T-cell (primary cell): Measurements from ENCODE around the gene MAP3K9. TPM values are rescaled to one million over a fixed set of nuclear protein-coding genes. Genes with fewer than 3 reads are reported as not detected.

ENCODE experiments used
- ATAC-seq, 4 experiments: fragments of 200-7000 bp in 3 of 4; fragments of 150-1000 bp in 1 of 4; cut with Tn5 transposase; replicated peaks in 1 of 4; 1 replicate in 3 of 4; 2 replicates in 1 of 4; pipeline ENCODE4 v1.10.0; 2021; ENCODE audit warnings: moderate library complexity in 3 of 4, mild to moderate bottlenecking in 2 of 4, moderate number of reproducible peaks in 1 of 4
- CTCF ChIA-PET, 2 donors: fragments of 300-600 bp; sonication (Branson Sonifier 250); formaldehyde crosslinking; loops; one replicate each; lab custom pipeline; 2022; ENCODE audit warnings: antibody characterized with exemption in 2 of 2; lab: Charles Lee
- POLR2A ChIA-PET, 2 donors: fragments of 300-600 bp; sonication (Branson Sonifier 250); formaldehyde crosslinking; loops; one replicate each; lab custom pipeline; 2022; ENCODE audit warnings: antibody characterized with exemption in 2 of 2; lab: Charles Lee
- DNase-seq, 35 experiments: peaks; one replicate each; pipeline versions ENCODE4 v3.0.0 to v3.0.0-alpha.2; 2013 to 2023
- H3K27ac ChIP-seq: one replicate; pipeline ENCODE4 v1.5.1; 2013; ENCODE audit warnings: low read length
- H3K27me3 ChIP-seq, 2 experiments: replicated peaks in 1 of 2; 1 replicate in 1 of 2; 2 replicates in 1 of 2; pipeline versions ENCODE4 v1.6.1 to v1.7.0; 2013; ENCODE audit warnings: low read length in 1 of 2, mixed read lengths in 1 of 2; ENCODE audit not compliant: control insufficient read depth in 2 of 2, insufficient read depth in 2 of 2; ENCODE audit errors: extremely low read depth in 1 of 2
- H3K36me3 ChIP-seq, 2 donors: 1 replicate in 1 of 2; 2 replicates in 1 of 2; pipeline versions ENCODE4 v1.6.1 to v1.7.0; 2013; ENCODE audit warnings: low read length in 1 of 2; ENCODE audit not compliant: control insufficient read depth in 2 of 2, insufficient read depth in 1 of 2; ENCODE audit errors: extremely low read depth in 1 of 2
- H3K4me1 ChIP-seq, 2 experiments: 1 replicate in 1 of 2; 2 replicates in 1 of 2; pipeline versions ENCODE4 v1.6.1 to v1.7.0; 2013; ENCODE audit warnings: low read length in 2 of 2, mixed read lengths in 1 of 2; ENCODE audit not compliant: insufficient read depth in 2 of 2, control insufficient read depth in 1 of 2; ENCODE audit errors: extremely low read depth in 1 of 2
- H3K4me3 ChIP-seq, 2 donors: 1 replicate in 1 of 2; 2 replicates in 1 of 2; pipeline versions ENCODE4 v1.5.1 to v1.7.0; 2013; ENCODE audit warnings: mild to moderate bottlenecking in 2 of 2, low read length in 1 of 2, moderate library complexity in 1 of 2; ENCODE audit not compliant: control insufficient read depth in 1 of 2; ENCODE audit errors: extremely low read depth in 1 of 2
- H3K9me3 ChIP-seq: 2 replicates; pipeline ENCODE4 v1.7.0; 2013
- H3K27ac Mint-ChIP-seq, 2 donors: one replicate each; pipeline ENCODE4 v1.8.0; 2020 to 2021; ENCODE audit warnings: mild to moderate bottlenecking in 2 of 2, mixed read lengths in 2 of 2
- H3K27me3 Mint-ChIP-seq, 2 donors: one replicate each; pipeline ENCODE4 v1.8.0; 2021 to 2022; ENCODE audit warnings: mixed read lengths in 2 of 2
- H3K36me3 Mint-ChIP-seq: one replicate; pipeline ENCODE4 v1.8.0; 2021; ENCODE audit warnings: mixed read lengths
- H3K4me1 Mint-ChIP-seq, 3 donors: one replicate each; pipeline ENCODE4 v1.8.0; 2020 to 2022; ENCODE audit warnings: mixed read lengths in 3 of 3, mild to moderate bottlenecking in 1 of 3
- H3K4me3 Mint-ChIP-seq, 3 donors: one replicate each; pipeline ENCODE4 v1.8.0; 2020 to 2022; ENCODE audit warnings: mild to moderate bottlenecking in 3 of 3, mixed read lengths in 3 of 3, moderate library complexity in 3 of 3
- H3K9me3 Mint-ChIP-seq, 3 donors: one replicate each; pipeline ENCODE4 v1.8.0; 2020 to 2022; ENCODE audit warnings: mixed read lengths in 3 of 3
- WGBS: methylation state at CpG from one replicate; pipeline ENCODE4 v1.1.5; 2013; ENCODE audit warnings: missing lambda C conversion rate; ENCODE audit not compliant: insufficient coverage; 5-methylcytosine and 5-hydroxymethylcytosine counted together
- total RNA-seq, 35 experiments: library from RNA in 6 of 35; stranded (reverse) in 6 of 35; fragments of 120-200 nt in 1 of 35; gene quantifications; one replicate each; pipeline versions ENCODE4 v1.2.1 to v1.2.4 and lab custom pipeline; 2013 to 2026

Gene MAP3K9
- total RNA-seq, 5 donors from 2014 or later (not counting 1 experiment from before 2014, with no cell fraction given), result 4.8 to 7.0 (median 6.6) TPM

- ChIA-PET POLR2A (interaction anchor here in 1 of 2 donors (0.6 kb wide), 1 partner anchor 199 kb away, joined by 3 read pairs; no protein-coding TSS in a partner anchor), CTCF (interaction anchor here (0.8 to 1.4 kb wide), 3 partner anchors 13 to 263 kb away, joined by 3 to 10 read pairs (median 4); no protein-coding TSS in a partner anchor)
- Histone ChIP-seq H3K4me1 (peaks cover 3 to 10% of the 10 kb centered on the region in 2 experiments), H3K9me3 (no peaks in the 10 kb centered on the region), H3K4me3 (no peak overlapping the region), H3K27me3 (peaks cover 0 to 3% of the 10 kb centered on the region in 2 experiments), H3K27ac (no peak overlapping the region), H3K36me3 (peaks cover 0 to 7% of the 10 kb centered on the region in 2 donors)
- H3K36me3 Mint-ChIP-seq, result peaks cover 17% of the 10 kb centered on the region
- ATAC-seq (no peak), DNase-seq (no peak)
- H3K9me3 Mint-ChIP-seq, result no peaks in the 10 kb centered on the region
- H3K4me1 Mint-ChIP-seq, result peaks cover 9 to 14% (median 10%) of the 10 kb centered on the region in 3 donors
- no peak overlapping the region for H3K4me3 Mint-ChIP-seq
- WGBS, result no CpG with 5 or more reads among the region's 1 CpG
- peaks cover 0 to 5% of the 10 kb centered on the region in 2 donors for H3K27me3 Mint-ChIP-seq
- no peak overlapping the region for H3K27ac Mint-ChIP-seq
These were observed 4.7 kb downstream of the MAP3K9 start for GRCh38 chr14:70804556-70805162.

- no peaks in the 10 kb centered on the region for H3K9me3 ChIP-seq
- Mint-ChIP-seq H3K9me3 (no peaks in the 10 kb centered on the region), H3K4me1 (peaks cover 9 to 14% (median 10%) of the 10 kb centered on the region in 3 donors), H3K36me3 (peaks cover 18% of the 10 kb centered on the region), H3K27ac (no peak overlapping the region), H3K27me3 (peaks cover 0 to 5% of the 10 kb centered on the region in 2 donors), H3K4me3 (no peak overlapping the region)
- H3K36me3 ChIP-seq, result peaks cover 0 to 7% of the 10 kb centered on the region in 2 donors
- peaks cover 3 to 9% of the 10 kb centered on the region in 2 experiments for H3K4me1 ChIP-seq
- H3K4me3 ChIP-seq, result no peak overlapping the region
- no peak for ATAC-seq
- DNase-seq, result no peak
- H3K27me3 ChIP-seq, result peaks cover 0 to 3% of the 10 kb centered on the region in 2 experiments
- CTCF ChIA-PET, result interaction anchor here (1.0 to 1.4 kb wide), 2 partner anchors 14 to 15 kb away, joined by 4 to 10 read pairs; no protein-coding TSS in a partner anchor
- POLR2A ChIA-PET, result no interaction called here
- WGBS, result no CpG with 5 or more reads among the region's 3 CpGs
- H3K27ac ChIP-seq, result no peak overlapping the region
These were observed 5.7 kb downstream of the MAP3K9 start for GRCh38 chr14:70803321-70804310.

- peaks cover 20% of the 10 kb centered on the region for H3K36me3 Mint-ChIP-seq
- no peak for DNase-seq
- Histone ChIP-seq H3K36me3 (peaks cover 0 to 7% of the 10 kb centered on the region in 2 donors), H3K4me1 (no peaks in the 10 kb centered on the region), H3K4me3 (no peak overlapping the region), H3K27me3 (no peaks in the 10 kb centered on the region), H3K9me3 (no peaks in the 10 kb centered on the region), H3K27ac (no peak overlapping the region)
- no peak for ATAC-seq
- H3K4me1 Mint-ChIP-seq, result peaks cover 3 to 5% (median 4%) of the 10 kb centered on the region in 3 donors
- no CpG with 5 or more reads among the region's 1 CpG for WGBS
- H3K9me3 Mint-ChIP-seq, result no peaks in the 10 kb centered on the region
- POLR2A ChIA-PET, result no interaction called here
- no peak overlapping the region for H3K27ac Mint-ChIP-seq
- H3K4me3 Mint-ChIP-seq, result no peak overlapping the region
- CTCF ChIA-PET, result no interaction called here
- H3K27me3 Mint-ChIP-seq, result peaks cover 0 to 3% of the 10 kb centered on the region in 2 donors
These were observed 6.9 kb downstream of the MAP3K9 start for GRCh38 chr14:70802379-70802778.

GRCh38 chr14:70801836-70802235, 7.5 kb downstream of the MAP3K9 start:
- H3K27me3 ChIP-seq, result no peaks in the 10 kb centered on the region
- no peaks in the 10 kb centered on the region for H3K4me1 ChIP-seq
- Mint-ChIP-seq H3K4me3 (no peak overlapping the region), H3K27ac (no peak overlapping the region), H3K9me3 (no peaks in the 10 kb centered on the region), H3K4me1 (peaks cover 1 to 3% (median 2%) of the 10 kb centered on the region in 3 donors), H3K36me3 (peaks cover 23% of the 10 kb centered on the region), H3K27me3 (peaks cover 0 to 1% of the 10 kb centered on the region in 2 donors)
- peaks cover 0 to 7% of the 10 kb centered on the region in 2 donors for H3K36me3 ChIP-seq
- WGBS, result 87% methylated on average over 5 of the region's 5 CpGs
- ChIA-PET CTCF (no interaction called here), POLR2A (no interaction called here)
- no peaks in the 10 kb centered on the region for H3K9me3 ChIP-seq
- no peak overlapping the region for H3K4me3 ChIP-seq
- H3K27ac ChIP-seq, result no peak overlapping the region
- no peak for DNase-seq
- ATAC-seq, result no peak

- DNase-seq (no peak), ATAC-seq (no peak)
- H3K27me3 Mint-ChIP-seq, result no peaks in the 10 kb centered on the region
- ChIA-PET POLR2A (no interaction called here), CTCF (no interaction called here)
- no peaks in the 10 kb centered on the region for H3K9me3 Mint-ChIP-seq
- H3K4me3 Mint-ChIP-seq, result no peak overlapping the region
- WGBS, result 100% methylated on average over 2 of the region's 8 CpGs
- peaks cover 0 to 1% (median 0%) of the 10 kb centered on the region in 3 donors for H3K4me1 Mint-ChIP-seq
- no peaks in the 10 kb centered on the region for H3K4me1 ChIP-seq
- peaks cover 1 to 9% of the 10 kb centered on the region in 2 donors for H3K36me3 ChIP-seq
- no peaks in the 10 kb centered on the region for H3K27me3 ChIP-seq
- no peak overlapping the region for H3K27ac ChIP-seq
- no peak overlapping the region for H3K27ac Mint-ChIP-seq
- H3K36me3 Mint-ChIP-seq, result peaks cover 37% of the 10 kb centered on the region
- H3K9me3 ChIP-seq, result no peaks in the 10 kb centered on the region
- H3K4me3 ChIP-seq, result no peak overlapping the region
These were observed 12.8 kb downstream of the MAP3K9 start for GRCh38 chr14:70796551-70796950.

- no peak overlapping the region for H3K27ac Mint-ChIP-seq
- H3K4me1 ChIP-seq, result no peaks in the 10 kb centered on the region
- H3K36me3 ChIP-seq, result peaks cover 2 to 4% of the 10 kb centered on the region in 2 donors
- H3K4me1 Mint-ChIP-seq, result peaks cover 0 to 6% (median 0%) of the 10 kb centered on the region in 3 donors
- 100% methylated on average over 1 of the region's 3 CpGs for WGBS
- no peaks in the 10 kb centered on the region for H3K27me3 Mint-ChIP-seq
- no peak overlapping the region for H3K4me3 Mint-ChIP-seq
- peaks cover 26% of the 10 kb centered on the region for H3K36me3 Mint-ChIP-seq
- no peaks in the 10 kb centered on the region for H3K9me3 ChIP-seq
- H3K4me3 ChIP-seq, result no peak overlapping the region
- no peaks in the 10 kb centered on the region for H3K9me3 Mint-ChIP-seq
- CTCF ChIA-PET, result no interaction called here
- no peak for DNase-seq
- POLR2A ChIA-PET, result no interaction called here
- H3K27me3 ChIP-seq, result no peaks in the 10 kb centered on the region
- no peak overlapping the region for H3K27ac ChIP-seq
- no peak for ATAC-seq
These were observed 15.0 kb downstream of the MAP3K9 start for GRCh38 chr14:70794294-70794693.
